ENCODE data around the gene PMF1. TPM values are rescaled to one million over a fixed set of nuclear protein-coding genes. Genes with fewer than 3 reads are reported as not detected.
A peak's percentile ranks its signal among the peaks of the same experiment; 100 is the strongest.

PMF1 gene
- total RNA-seq, 4 donors from 2014 or later = 73.3 to 119 (median 89.9) TPM

DNA sequence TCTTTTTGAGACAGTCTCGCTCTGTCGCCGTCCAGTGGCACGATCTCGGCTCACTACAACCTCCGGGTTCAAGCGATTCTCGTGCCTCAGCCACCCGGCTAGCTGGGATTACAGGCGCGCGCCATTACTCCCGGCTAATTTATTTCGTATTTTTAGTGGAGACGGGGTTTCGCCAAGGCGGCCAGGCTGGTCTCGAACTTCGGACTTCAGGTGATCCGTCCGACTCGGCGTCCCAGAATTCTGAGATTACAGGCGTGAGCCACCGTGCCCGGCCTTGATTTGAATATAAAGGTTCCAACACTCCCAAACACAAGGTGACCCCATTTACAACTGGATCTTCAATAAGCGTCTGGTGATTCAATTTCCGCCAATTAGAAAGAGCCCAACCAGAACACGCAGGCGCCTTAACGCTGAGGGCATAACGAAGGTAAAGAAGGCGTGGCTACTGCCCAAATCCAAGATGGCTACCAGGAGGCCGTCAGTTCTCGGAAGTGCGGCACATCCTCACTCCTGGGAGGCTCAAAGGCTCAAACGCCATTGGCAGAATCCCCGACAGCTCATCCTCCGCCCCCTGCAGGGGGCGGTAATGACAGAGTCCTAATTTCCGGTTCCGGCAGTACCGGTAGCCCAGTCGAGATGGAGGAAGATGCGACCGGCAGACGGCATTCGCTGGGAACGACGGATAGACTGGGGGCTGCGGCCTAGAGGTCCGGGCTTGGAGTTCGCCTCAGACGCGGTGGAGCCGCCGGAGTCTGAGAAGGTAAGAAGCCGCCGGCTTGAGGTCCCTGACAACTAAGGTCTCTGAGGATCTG lies 19.1 kb upstream of the PMF1 start, which contains the start of gene SLC25A44:
SLC25A44 (plus strand) TSS at position 617 of the 812 bp plus-strand sequence. CDS start 5,744 bp downstream, outside the sequence.
- peak; percentile 99 to 100 for ATAC-seq

GRCh38 chr1:156194300-156194652 lies 18.5 kb upstream of the PMF1 start:
- H3K36me3 ChIP-seq = no peaks in the 10 kb centered on the region
- no peaks in the 10 kb centered on the region for H3K27me3 ChIP-seq
- H3K4me1 ChIP-seq = peaks cover 31 to 39% of the 10 kb centered on the region in 2 donors
- ATAC-seq (no peak), DNase-seq (no peak)
- in situ Hi-C loops (cut with MboI; ENCODE audit: low sequenced_read_pairs in 4 of 4) = no loop called here
- intact Hi-C loops (cut with DNase I; ENCODE audit: low total_unique reads) = loop anchor here (1.0 to 2.0 kb wide), 2 partner anchors 19 to 33 kb away; partner anchors contain the start of gene PMF1
- no peak for TF ChIP-seq CTCF (IDR thresholded peaks at IDR 0.05 in 4 of 5, conservative IDR thresholded peaks at IDR 0.05 in 1 of 5)
- TF ChIP-seq POLR2A (IDR thresholded peaks at IDR 0.05) = no peak
- peak overlapping the region; percentile 81 to 95 (median 88) for H3K4me3 ChIP-seq
- H3K27ac ChIP-seq = peak overlapping the region; percentile 81 to 90 (median 86)
- H3K9me3 ChIP-seq = no peaks in the 10 kb centered on the region

More for the DNA sequence above, 19.1 kb upstream of the PMF1 start, which contains the start of gene SLC25A44:
- Histone ChIP-seq H3K9me3 (no peaks in the 10 kb centered on the region), H3K27ac (peak within 1 kb of the TSS; percentile 81 to 90 (median 86)), H3K36me3 (no peaks in the 10 kb centered on the region), H3K4me3 (peak within 1 kb of the TSS; percentile 81 to 95 (median 88)), H3K4me1 (peaks cover 31 to 39% of the 10 kb centered on the region in 2 donors), H3K27me3 (no peaks in the 10 kb centered on the region)
- peak; percentile 96 to 97 for DNase-seq
- peak; percentile 12 to 69 (median 59) for TF ChIP-seq CTCF (IDR thresholded peaks at IDR 0.05 in 4 of 5, conservative IDR thresholded peaks at IDR 0.05 in 1 of 5)
- peak; percentile 73 to 78 for TF ChIP-seq POLR2A (IDR thresholded peaks at IDR 0.05)
- in situ Hi-C loops (cut with MboI; ENCODE audit: low sequenced_read_pairs in 4 of 4) = no loop called here
- intact Hi-C loops (cut with DNase I; ENCODE audit: low total_unique reads) = loop anchor here (1.0 to 2.0 kb wide), 2 partner anchors 19 to 32 kb away; partner anchors contain the start of gene PMF1

- TF ChIP-seq POLR2A (IDR thresholded peaks at IDR 0.05) (no peak), CTCF (IDR thresholded peaks at IDR 0.05 in 4 of 5, conservative IDR thresholded peaks at IDR 0.05 in 1 of 5) (no peak)
- Histone ChIP-seq H3K9me3 (no peaks in the 10 kb centered on the region), H3K27me3 (no peaks in the 10 kb centered on the region), H3K4me1 (peaks cover 31 to 39% of the 10 kb centered on the region in 2 donors), H3K36me3 (peaks cover 0 to 9% of the 10 kb centered on the region in 2 donors), H3K27ac (peak overlapping the region in 1 of 4 donors; percentile 39), H3K4me3 (no peak overlapping the region)
- intact Hi-C loops (cut with DNase I; ENCODE audit: low total_unique reads) = loop anchor here (2.0 kb wide), 1 partner anchor 17 kb away; the partner anchor contains the start of gene PMF1
- no peak for ATAC-seq
- no peak for DNase-seq
- in situ Hi-C loops (cut with MboI; ENCODE audit: low sequenced_read_pairs in 4 of 4) = no loop called here
Measured at GRCh38 chr1:156195853-156196252, 17.0 kb upstream of the PMF1 start.

DNA sequence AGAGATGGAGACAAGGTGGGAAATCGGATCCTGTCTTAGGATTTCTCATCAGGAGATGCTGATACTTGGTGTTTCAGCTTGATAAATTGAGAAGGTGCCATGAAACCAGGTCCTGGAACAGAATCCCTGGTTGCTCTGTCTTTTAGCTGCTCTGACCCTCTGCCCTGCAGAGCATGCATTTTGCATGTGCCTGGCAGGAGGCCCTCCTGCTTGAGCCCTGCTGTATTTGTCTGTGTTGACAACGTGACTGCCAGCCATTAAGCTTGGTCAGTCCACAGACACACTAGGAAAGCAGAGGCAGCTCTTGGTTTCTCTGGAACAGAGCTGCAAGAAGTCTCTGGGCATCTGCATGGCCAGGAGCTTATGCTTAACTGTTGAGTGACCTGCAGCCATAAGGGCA lies 16.4 kb upstream of the PMF1 start:
- in situ Hi-C loops (cut with MboI; ENCODE audit: low sequenced_read_pairs in 4 of 4) (no loop called here), intact Hi-C loops (cut with DNase I; ENCODE audit: low total_unique reads) (no loop called here)
- peaks cover 31 to 38% of the 10 kb centered on the region in 2 donors for H3K4me1 ChIP-seq
- no peaks in the 10 kb centered on the region for H3K27me3 ChIP-seq
- DNase-seq (no peak), ATAC-seq (no peak)
- no peak overlapping the region for H3K4me3 ChIP-seq
- H3K9me3 ChIP-seq = no peaks in the 10 kb centered on the region
- peaks cover 0 to 12% of the 10 kb centered on the region in 2 donors for H3K36me3 ChIP-seq
- H3K27ac ChIP-seq = peak overlapping the region in 1 of 4 donors; percentile 39
- TF ChIP-seq POLR2A (IDR thresholded peaks at IDR 0.05) (no peak), CTCF (IDR thresholded peaks at IDR 0.05 in 4 of 5, conservative IDR thresholded peaks at IDR 0.05 in 1 of 5) (no peak)

Measured in gastrocnemius medialis (tissue), 4 donors.